Esophagus squamous epithelium (tissue), 5 donors: ENCODE results near the gene ARFRP1. TPM values are rescaled to one million over a fixed set of nuclear protein-coding genes. Genes with fewer than 3 reads are reported as not detected.

Experiments
- DNase-seq: peaks from one replicate; lab custom pipeline; 2025; lab: John Stamatoyannopoulos, UW
- H3K27ac ChIP-seq, 4 donors: fragments of 200-600 bp; sonication (generic); one replicate each; pipeline ENCODE4 v1.5.1; 2016 to 2019; ENCODE audit warnings: mild to moderate bottlenecking in 1 of 4
- H3K27me3 ChIP-seq, 4 donors: fragments of 200-600 bp; sonication (generic); 1 replicate in 3 of 4; 2 replicates in 1 of 4; pipeline versions ENCODE4 v1.5.1 to v1.6.0; 2017 to 2021; ENCODE audit warnings: antibody characterized with exemption in 1 of 4
- H3K36me3 ChIP-seq, 3 donors: fragments of 200-600 bp; sonication (generic); one replicate each; pipeline ENCODE4 v1.5.1; 2016 to 2019
- H3K4me1 ChIP-seq, 3 donors: fragments of 200-600 bp; sonication (generic); one replicate each; pipeline ENCODE4 v1.5.1; 2017 to 2019
- H3K4me3 ChIP-seq, 4 donors: fragments of 200-600 bp; sonication (generic); 1 replicate in 3 of 4; 2 replicates in 1 of 4; pipeline ENCODE4 v1.5.1; 2016 to 2019; ENCODE audit warnings: mild to moderate bottlenecking in 2 of 4, moderate library complexity in 1 of 4
- H3K9me3 ChIP-seq, 3 donors: fragments of 200-600 bp; sonication (generic); one replicate each; pipeline ENCODE4 v1.5.1; 2016 to 2019
- POLR2A ChIP-seq, 4 donors: fragments of 450-650 bp; IDR thresholded peaks; one replicate each; pipeline ENCODE4 v1.6.1; 2017; ENCODE audit warnings: antibody characterized with exemption in 4 of 4, mild to moderate bottlenecking in 4 of 4, moderate library complexity in 3 of 4
- WGBS, 2 donors: methylation state at CpG; one replicate each; pipeline ENCODE4 v1.1.5; 2018; 5-methylcytosine and 5-hydroxymethylcytosine counted together
- intact Hi-C: fragments of 100-400 bp; cut with DNase I; formaldehyde crosslinking; loops from one replicate; pipeline ENCODE4 v1.15.0; 2022
- total RNA-seq, 4 donors: library from RNA; depleted of rRNA; stranded (reverse); fragments of >200 nt; gene quantifications; one replicate each; pipeline ENCODE4 v1.1.0, GENCODE V29; 2016
- TF ChIP-seq, protein P1 (sequence below), 6 experiments: fragments of 450-650 bp in 4 of 6; fragments of 200-600 bp in 2 of 6; sonication (generic) in 2 of 6; IDR thresholded peaks; one replicate each; pipeline ENCODE4 v1.5.1; 2016 to 2019; ENCODE audit warnings: antibody characterized with exemption in 6 of 6, mild to moderate bottlenecking in 4 of 6, moderate library complexity in 4 of 6
- donor health status: DM: yes; HTN: yes; CAD: no.

Gene ARFRP1
- total RNA-seq, 4 donors from 2014 or later = 30.4 to 45.5 (median 37.0) TPM

DNA sequence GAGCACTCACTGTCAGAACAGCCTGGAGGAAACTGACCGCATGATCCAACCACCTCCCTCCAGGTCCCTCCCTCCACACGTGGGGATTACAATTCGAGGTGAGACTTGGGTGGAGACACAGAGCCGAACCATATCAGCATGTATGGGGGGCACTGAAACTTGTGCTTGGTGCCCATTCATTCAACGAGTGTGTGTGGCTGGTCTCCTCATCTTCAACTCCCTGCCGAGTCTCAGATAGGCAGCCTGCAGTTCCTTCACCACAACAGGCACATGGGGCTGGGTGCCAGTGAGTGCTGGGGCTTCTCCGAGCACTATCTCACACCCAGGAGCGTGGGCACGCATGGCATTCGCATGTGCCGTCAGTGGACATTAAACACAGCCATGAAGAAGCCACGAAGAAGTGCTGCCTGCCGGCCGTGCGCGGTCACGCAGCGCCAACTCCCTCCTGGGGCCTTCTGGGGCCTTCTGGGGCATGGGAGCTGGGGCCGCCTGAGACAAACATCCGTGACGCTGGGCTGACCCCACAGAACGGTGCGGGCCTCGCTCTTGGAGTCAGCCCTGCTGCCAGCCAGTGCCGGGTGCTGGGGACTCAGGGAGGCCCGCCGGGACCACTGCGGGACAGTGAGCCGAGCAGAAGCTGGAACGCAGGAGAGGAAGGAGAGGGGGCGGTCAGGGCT, 50.4 kb downstream of the ARFRP1 start:
- TF ChIP-seq, protein P1, sequence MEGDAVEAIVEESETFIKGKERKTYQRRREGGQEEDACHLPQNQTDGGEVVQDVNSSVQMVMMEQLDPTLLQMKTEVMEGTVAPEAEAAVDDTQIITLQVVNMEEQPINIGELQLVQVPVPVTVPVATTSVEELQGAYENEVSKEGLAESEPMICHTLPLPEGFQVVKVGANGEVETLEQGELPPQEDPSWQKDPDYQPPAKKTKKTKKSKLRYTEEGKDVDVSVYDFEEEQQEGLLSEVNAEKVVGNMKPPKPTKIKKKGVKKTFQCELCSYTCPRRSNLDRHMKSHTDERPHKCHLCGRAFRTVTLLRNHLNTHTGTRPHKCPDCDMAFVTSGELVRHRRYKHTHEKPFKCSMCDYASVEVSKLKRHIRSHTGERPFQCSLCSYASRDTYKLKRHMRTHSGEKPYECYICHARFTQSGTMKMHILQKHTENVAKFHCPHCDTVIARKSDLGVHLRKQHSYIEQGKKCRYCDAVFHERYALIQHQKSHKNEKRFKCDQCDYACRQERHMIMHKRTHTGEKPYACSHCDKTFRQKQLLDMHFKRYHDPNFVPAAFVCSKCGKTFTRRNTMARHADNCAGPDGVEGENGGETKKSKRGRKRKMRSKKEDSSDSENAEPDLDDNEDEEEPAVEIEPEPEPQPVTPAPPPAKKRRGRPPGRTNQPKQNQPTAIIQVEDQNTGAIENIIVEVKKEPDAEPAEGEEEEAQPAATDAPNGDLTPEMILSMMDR (IDR thresholded peaks at IDR 0.05) = no peak
- no peak for TF ChIP-seq POLR2A (IDR thresholded peaks at IDR 0.05)
- Histone ChIP-seq H3K27ac (peak overlapping the region; percentile 82 to 91 (median 90)), H3K4me3 (peak overlapping the region; percentile 63 to 89 (median 82)), H3K36me3 (peaks cover 3 to 21% (median 10%) of the 10 kb centered on the region in 3 donors), H3K4me1 (peaks cover 24 to 50% (median 33%) of the 10 kb centered on the region in 3 donors), H3K27me3 (peaks cover 0 to 7% (median 0%) of the 10 kb centered on the region in 4 donors), H3K9me3 (no peaks in the 10 kb centered on the region)
- WGBS, 2 donors = 55 to 66% methylated on average over 3 to 21 of the region's 31 CpGs
- intact Hi-C loops = no loop called here
- DNase-seq = no peak

DNA sequence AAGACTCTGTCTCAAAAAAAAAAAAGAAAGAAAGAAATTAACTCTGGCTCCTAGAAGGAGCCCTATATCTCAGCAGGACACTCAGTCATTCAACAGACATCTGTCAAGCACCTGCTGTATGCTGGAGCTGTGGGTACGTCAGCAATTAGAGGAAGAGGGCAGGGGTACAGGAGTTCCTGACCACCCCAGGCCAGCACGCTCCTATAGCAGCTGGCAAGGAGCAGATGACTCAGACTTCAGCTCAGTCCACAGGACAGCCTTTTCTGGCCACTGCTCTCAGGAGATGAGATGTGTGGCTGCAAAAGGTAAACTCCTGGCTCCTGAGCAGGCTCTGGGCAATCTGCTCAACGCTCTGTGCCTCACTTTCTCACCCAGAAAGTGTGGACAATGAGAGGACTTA, 51.3 kb downstream of the ARFRP1 start:
- Histone ChIP-seq H3K4me1 (peaks cover 32 to 60% (median 38%) of the 10 kb centered on the region in 3 donors), H3K4me3 (no peak overlapping the region), H3K36me3 (peaks cover 0 to 12% (median 7%) of the 10 kb centered on the region in 3 donors), H3K27ac (no peak overlapping the region), H3K27me3 (peaks cover 0 to 13% (median 0%) of the 10 kb centered on the region in 4 donors), H3K9me3 (no peaks in the 10 kb centered on the region)
- 83 to 87% methylated on average over 3 of the region's 3 CpGs for WGBS, 2 donors
- intact Hi-C loops = no loop called here
- no peak for DNase-seq
- TF ChIP-seq POLR2A (IDR thresholded peaks at IDR 0.05) = no peak
- TF ChIP-seq, protein P1 (IDR thresholded peaks at IDR 0.05) = no peak

DNA sequence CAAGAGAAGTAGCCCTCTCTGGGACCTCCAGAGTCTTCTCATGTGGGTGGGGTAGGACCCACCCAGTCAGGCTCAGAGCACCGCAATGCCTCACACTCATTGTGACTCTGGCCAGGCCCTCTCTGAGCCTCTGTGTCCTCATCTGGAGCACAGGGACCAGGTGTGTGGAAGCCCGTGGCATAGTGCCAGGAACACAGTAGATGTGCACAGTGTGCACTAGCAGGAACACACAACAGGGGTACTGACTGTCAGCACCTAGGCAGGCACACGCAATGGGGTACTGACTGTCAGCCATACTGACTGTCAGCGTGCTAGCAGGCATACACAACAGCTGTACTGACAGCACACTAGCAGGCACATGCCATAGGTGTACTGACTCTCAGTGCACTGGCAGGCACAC, 52.5 kb downstream of the ARFRP1 start:
- H3K36me3 ChIP-seq = no peaks in the 10 kb centered on the region
- intact Hi-C loops = no loop called here
- H3K27ac ChIP-seq = no peak overlapping the region
- peaks cover 0 to 13% (median 0%) of the 10 kb centered on the region in 4 donors for H3K27me3 ChIP-seq
- no peak for TF ChIP-seq POLR2A (IDR thresholded peaks at IDR 0.05)
- TF ChIP-seq, protein P1 (IDR thresholded peaks at IDR 0.05) = no peak
- no peak overlapping the region for H3K4me3 ChIP-seq
- no peaks in the 10 kb centered on the region for H3K9me3 ChIP-seq
- peaks cover 32 to 64% (median 38%) of the 10 kb centered on the region in 3 donors for H3K4me1 ChIP-seq
- 60% methylated on average over 4 of the region's 4 CpGs; no CpG with 5 or more reads in 1 of the 2 donors for WGBS, 2 donors
- DNase-seq = no peak

DNA sequence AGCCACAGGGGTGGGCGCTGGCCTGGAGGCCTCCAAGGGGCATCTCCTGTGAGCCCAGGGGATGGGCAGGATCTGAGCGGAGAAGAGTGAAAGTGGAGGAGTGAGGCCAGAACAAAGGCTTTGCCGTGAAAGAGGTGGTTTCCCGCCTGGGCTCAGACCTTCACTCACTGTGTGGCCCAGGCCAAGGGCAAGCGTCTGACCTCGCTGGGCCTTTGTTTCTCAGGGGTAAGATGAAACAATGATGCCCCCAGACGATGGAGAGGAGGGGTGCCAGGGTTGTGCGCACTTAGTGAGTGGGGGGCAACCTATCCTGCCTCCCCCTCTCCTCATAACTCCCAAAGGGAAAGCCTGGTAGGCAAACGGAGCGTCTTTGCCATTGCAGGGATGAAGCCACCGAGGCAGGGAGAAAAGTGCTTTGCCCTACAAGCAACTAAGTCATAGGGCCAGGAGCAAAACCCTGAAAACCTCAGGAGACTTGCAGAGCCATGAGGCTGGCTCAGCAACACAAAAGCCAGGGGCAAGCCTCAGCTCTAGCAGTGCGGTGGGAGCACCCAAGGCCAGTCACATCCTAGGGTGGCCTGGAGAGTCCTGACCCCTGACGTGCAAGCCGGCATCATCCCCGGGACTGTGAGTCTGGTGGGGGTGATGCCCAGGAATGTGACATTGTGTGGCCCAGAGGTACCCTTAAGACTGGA, 53.7 kb downstream of the ARFRP1 start:
- intact Hi-C loops = no loop called here
- Histone ChIP-seq H3K27me3 (peaks cover 0 to 13% (median 0%) of the 10 kb centered on the region in 4 donors), H3K9me3 (no peaks in the 10 kb centered on the region), H3K4me1 (peaks cover 26 to 57% (median 36%) of the 10 kb centered on the region in 3 donors), H3K4me3 (peak overlapping the region; percentile 35 to 78 (median 50)), H3K27ac (peak overlapping the region in 3 of 4 donors; percentile 40 to 81 (median 69)), H3K36me3 (no peaks in the 10 kb centered on the region)
- TF ChIP-seq POLR2A (IDR thresholded peaks at IDR 0.05) = no peak
- TF ChIP-seq, protein P1 (IDR thresholded peaks at IDR 0.05) = no peak
- DNase-seq = no peak
- WGBS, 2 donors = 30 to 43% methylated on average over 6 to 12 of the region's 15 CpGs
